Measurements from ENCODE around the gene SEMA3A.

GRCh38 chr7:84002348-84002747 lies 192.2 kb downstream of the SEMA3A start:
- TF ChIP-seq CTCF (IDR thresholded peaks at IDR 0.05) (no peak), POLR2A (IDR thresholded peaks at IDR 0.05) (no peak)
